ENCODE measurements around the gene LMNTD1. TPM values are rescaled to one million over a fixed set of nuclear protein-coding genes. Genes with fewer than 3 reads are reported as not detected.

The LMNTD1 gene
- polyA plus RNA-seq, 1 donor from 2014 or later = not detected

GRCh38 chr12:25526778-25527177 is 26.3 kb downstream of the LMNTD1 start:
- H3F3A ChIP-seq (ENCODE audit: insufficient read depth, low read length, poor library complexity, severe bottlenecking) = no peaks in the 10 kb centered on the region
- no peak overlapping the region for H3K4me3 ChIP-seq (ENCODE audit: low read length)
- H3K27me3 ChIP-seq (ENCODE audit: insufficient read depth, low read depth, low read length) = no peaks in the 10 kb centered on the region
- TF ChIP-seq, protein P1, sequence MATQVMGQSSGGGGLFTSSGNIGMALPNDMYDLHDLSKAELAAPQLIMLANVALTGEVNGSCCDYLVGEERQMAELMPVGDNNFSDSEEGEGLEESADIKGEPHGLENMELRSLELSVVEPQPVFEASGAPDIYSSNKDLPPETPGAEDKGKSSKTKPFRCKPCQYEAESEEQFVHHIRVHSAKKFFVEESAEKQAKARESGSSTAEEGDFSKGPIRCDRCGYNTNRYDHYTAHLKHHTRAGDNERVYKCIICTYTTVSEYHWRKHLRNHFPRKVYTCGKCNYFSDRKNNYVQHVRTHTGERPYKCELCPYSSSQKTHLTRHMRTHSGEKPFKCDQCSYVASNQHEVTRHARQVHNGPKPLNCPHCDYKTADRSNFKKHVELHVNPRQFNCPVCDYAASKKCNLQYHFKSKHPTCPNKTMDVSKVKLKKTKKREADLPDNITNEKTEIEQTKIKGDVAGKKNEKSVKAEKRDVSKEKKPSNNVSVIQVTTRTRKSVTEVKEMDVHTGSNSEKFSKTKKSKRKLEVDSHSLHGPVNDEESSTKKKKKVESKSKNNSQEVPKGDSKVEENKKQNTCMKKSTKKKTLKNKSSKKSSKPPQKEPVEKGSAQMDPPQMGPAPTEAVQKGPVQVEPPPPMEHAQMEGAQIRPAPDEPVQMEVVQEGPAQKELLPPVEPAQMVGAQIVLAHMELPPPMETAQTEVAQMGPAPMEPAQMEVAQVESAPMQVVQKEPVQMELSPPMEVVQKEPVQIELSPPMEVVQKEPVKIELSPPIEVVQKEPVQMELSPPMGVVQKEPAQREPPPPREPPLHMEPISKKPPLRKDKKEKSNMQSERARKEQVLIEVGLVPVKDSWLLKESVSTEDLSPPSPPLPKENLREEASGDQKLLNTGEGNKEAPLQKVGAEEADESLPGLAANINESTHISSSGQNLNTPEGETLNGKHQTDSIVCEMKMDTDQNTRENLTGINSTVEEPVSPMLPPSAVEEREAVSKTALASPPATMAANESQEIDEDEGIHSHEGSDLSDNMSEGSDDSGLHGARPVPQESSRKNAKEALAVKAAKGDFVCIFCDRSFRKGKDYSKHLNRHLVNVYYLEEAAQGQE (IDR thresholded peaks at IDR 0.05; ENCODE audit: borderline replicate concordance) = no peak
- no peak for TF ChIP-seq TAF1 (IDR thresholded peaks at IDR 0.05; ENCODE audit: low read depth)
- H3K9ac ChIP-seq (ENCODE audit: low read length) = no peak overlapping the region
- no peak overlapping the region for H2AFZ ChIP-seq (ENCODE audit: low read depth, low read length)
- H3K79me2 ChIP-seq (replicated peaks; ENCODE audit: insufficient read depth, low read length) = no peaks in the 10 kb centered on the region
- H3K27ac ChIP-seq (ENCODE audit: low read length) = no peak overlapping the region
- H3K9me2 ChIP-seq (ENCODE audit: insufficient read depth, low read length) = no peaks in the 10 kb centered on the region
- H4K20me1 ChIP-seq (ENCODE audit: insufficient read depth) = no peaks in the 10 kb centered on the region
- no peaks in the 10 kb centered on the region for H3K36me3 ChIP-seq (ENCODE audit: insufficient read depth, low read length)
- no peaks in the 10 kb centered on the region for H3K9me3 ChIP-seq (ENCODE audit: low read length)
- no peak overlapping the region for H3K4me2 ChIP-seq (ENCODE audit: low read length)

DNA sequence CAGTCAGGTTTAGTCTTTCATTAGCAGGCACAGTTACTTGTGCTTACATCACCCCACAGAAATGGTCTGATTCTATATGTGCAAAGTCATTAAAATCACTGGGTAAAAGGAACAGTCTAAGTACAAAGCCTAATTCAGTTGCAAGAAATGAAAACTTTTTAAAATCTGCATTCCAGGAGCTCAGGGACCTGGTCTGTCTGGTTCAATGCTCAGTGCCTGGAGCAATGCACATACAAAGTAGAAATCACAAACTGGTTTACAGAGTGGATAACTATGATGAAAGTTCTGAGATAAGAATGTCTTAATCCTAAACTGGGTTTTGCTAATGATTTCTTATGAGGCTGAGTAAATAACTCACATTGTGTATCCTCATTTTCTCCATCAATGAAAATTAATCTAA is 28.7 kb downstream of the LMNTD1 start:
- H4K20me1 ChIP-seq (ENCODE audit: insufficient read depth) = no peaks in the 10 kb centered on the region
- no peaks in the 10 kb centered on the region for H3K9me2 ChIP-seq (ENCODE audit: insufficient read depth, low read length)
- H3K27me3 ChIP-seq (ENCODE audit: insufficient read depth, low read depth, low read length) = no peaks in the 10 kb centered on the region
- H3K79me2 ChIP-seq (replicated peaks; ENCODE audit: insufficient read depth, low read length) = no peaks in the 10 kb centered on the region
- no peaks in the 10 kb centered on the region for H3K36me3 ChIP-seq (ENCODE audit: insufficient read depth, low read length)
- no peak overlapping the region for H3K9ac ChIP-seq (ENCODE audit: low read length)
- H2AFZ ChIP-seq (ENCODE audit: low read depth, low read length) = no peak overlapping the region
- no peak overlapping the region for H3K27ac ChIP-seq (ENCODE audit: low read length)
- no peak overlapping the region for H3K4me2 ChIP-seq (ENCODE audit: low read length)
- TF ChIP-seq RAD21 (conservative IDR thresholded peaks at IDR 0.05) = no peak
- TF ChIP-seq, protein P2, sequence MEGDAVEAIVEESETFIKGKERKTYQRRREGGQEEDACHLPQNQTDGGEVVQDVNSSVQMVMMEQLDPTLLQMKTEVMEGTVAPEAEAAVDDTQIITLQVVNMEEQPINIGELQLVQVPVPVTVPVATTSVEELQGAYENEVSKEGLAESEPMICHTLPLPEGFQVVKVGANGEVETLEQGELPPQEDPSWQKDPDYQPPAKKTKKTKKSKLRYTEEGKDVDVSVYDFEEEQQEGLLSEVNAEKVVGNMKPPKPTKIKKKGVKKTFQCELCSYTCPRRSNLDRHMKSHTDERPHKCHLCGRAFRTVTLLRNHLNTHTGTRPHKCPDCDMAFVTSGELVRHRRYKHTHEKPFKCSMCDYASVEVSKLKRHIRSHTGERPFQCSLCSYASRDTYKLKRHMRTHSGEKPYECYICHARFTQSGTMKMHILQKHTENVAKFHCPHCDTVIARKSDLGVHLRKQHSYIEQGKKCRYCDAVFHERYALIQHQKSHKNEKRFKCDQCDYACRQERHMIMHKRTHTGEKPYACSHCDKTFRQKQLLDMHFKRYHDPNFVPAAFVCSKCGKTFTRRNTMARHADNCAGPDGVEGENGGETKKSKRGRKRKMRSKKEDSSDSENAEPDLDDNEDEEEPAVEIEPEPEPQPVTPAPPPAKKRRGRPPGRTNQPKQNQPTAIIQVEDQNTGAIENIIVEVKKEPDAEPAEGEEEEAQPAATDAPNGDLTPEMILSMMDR (IDR thresholded peaks at IDR 0.05; ENCODE audit: poor library complexity, severe bottlenecking) = no peak
- TF ChIP-seq TAF1 (IDR thresholded peaks at IDR 0.05; ENCODE audit: low read depth) = no peak
- TF ChIP-seq MXI1 (conservative IDR thresholded peaks at IDR 0.05; ENCODE audit: poor library complexity, severe bottlenecking) = no peak
- TF ChIP-seq, protein P1 (IDR thresholded peaks at IDR 0.05; ENCODE audit: borderline replicate concordance) = no peak
- no peak for TF ChIP-seq EP300 (conservative IDR thresholded peaks at IDR 0.05; ENCODE audit: poor library complexity, severe bottlenecking)
- no peak for TF ChIP-seq EZH2 (IDR thresholded peaks at IDR 0.05; ENCODE audit: borderline replicate concordance, insufficient read depth, low read length, poor library complexity, severe bottlenecking)
- TF ChIP-seq POLR2AphosphoS5 (IDR thresholded peaks at IDR 0.05) = no peak
- no peak for TF ChIP-seq SMC3 (conservative IDR thresholded peaks at IDR 0.05; ENCODE audit: poor library complexity)
- H3K9me3 ChIP-seq (ENCODE audit: low read length) = no peaks in the 10 kb centered on the region
- H3K4me3 ChIP-seq (ENCODE audit: low read length) = no peak overlapping the region
- H3F3A ChIP-seq (ENCODE audit: insufficient read depth, low read length, poor library complexity, severe bottlenecking) = no peaks in the 10 kb centered on the region

Measured in neural cell (in vitro differentiated cells).